Keratinocyte (primary cell): ENCODE results near the gene LMO7.

ENCODE experiments used
- CTCF ChIP-seq, 3 experiments: IDR thresholded peaks in 1 of 3; conservative IDR thresholded peaks in 1 of 3; optimal IDR thresholded peaks in 1 of 3; 2 replicates in 2 of 3; 3 replicates in 1 of 3; pipeline versions ENCODE3 to v1.5.1; 2011; ENCODE audit warnings: low read length in 3 of 3, mild to moderate bottlenecking in 3 of 3, moderate library complexity in 2 of 3, control low read depth in 1 of 3, inconsistent platforms in 1 of 3; ENCODE audit not compliant: insufficient read depth in 2 of 3; ENCODE audit errors: extremely low read depth in 1 of 3
- EZH2 ChIP-seq: IDR thresholded peaks from one replicate; pipeline ENCODE4 v1.6.1; 2012; ENCODE audit warnings: inconsistent platforms, mild to moderate bottlenecking, low read length, moderate library complexity

DNA sequence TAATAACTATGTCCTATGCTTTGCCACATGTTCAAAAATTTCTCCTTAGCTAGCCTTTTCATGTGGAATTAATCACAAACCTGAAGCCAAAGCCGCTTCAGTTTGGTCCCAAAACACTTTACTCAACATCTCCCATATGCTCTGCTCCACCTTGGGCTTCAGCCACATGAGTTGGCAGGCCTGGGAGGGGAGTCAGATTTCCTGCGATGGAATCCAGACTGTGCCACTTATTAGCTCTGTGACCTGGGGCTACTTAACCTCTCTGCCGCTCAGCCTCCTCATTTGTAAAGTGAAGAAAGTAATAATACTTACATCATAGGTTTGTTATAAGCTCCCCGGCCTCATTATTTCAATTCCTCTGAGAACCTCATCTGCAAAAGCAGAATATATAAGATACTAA lies 272.0 kb downstream of the LMO7 start:
- no peak for TF ChIP-seq CTCF (optimal IDR thresholded peaks at IDR 0.05 in 1 of 3, IDR thresholded peaks at IDR 0.05 in 1 of 3, conservative IDR thresholded peaks at IDR 0.05 in 1 of 3; ENCODE audit: extremely low read depth in 1 of 3, insufficient read depth in 2 of 3, low read length in 3 of 3)
- no peak for TF ChIP-seq EZH2
